GM23338 (cell line): ENCODE data around the gene IL24. TPM values are rescaled to one million over a fixed set of nuclear protein-coding genes. Genes with fewer than 3 reads are reported as not detected.

Experiments used
- ATAC-seq: fragments of 200-7000 bp; cut with Tn5 transposase; 3 replicates; pipeline ENCODE4 v1.9.1; 2020
- DNase-seq: peaks from one replicate; pipeline ENCODE4 v3.0.0-alpha.2; 2015; ENCODE audit warnings: low spot score
- H2AFZ ChIP-seq: fragments of 200-600 bp; sonication (generic); 2 replicates; pipeline ENCODE4 v1.8.0; 2016; ENCODE audit warnings: antibody characterized with exemption, mild to moderate bottlenecking, moderate library complexity
- H3F3A ChIP-seq: fragments of 200-600 bp; sonication (generic); replicated peaks from 2 replicates; pipeline ENCODE4 v1.8.0; 2017; ENCODE audit warnings: antibody characterized with exemption, mixed run types, low read depth
- H3K27ac ChIP-seq: fragments of 200-600 bp; sonication (generic); 2 replicates; pipeline ENCODE4 v1.6.1; 2016; ENCODE audit warnings: low read depth
- H3K27me3 ChIP-seq: fragments of 200-600 bp; sonication (generic); 2 replicates; pipeline ENCODE4 v1.8.0; 2016; ENCODE audit warnings: mild to moderate bottlenecking, mixed run types, moderate library complexity; ENCODE audit not compliant: insufficient read depth
- H3K36me3 ChIP-seq: fragments of 200-600 bp; sonication (generic); 2 replicates; pipeline ENCODE4 v1.8.0; 2016; ENCODE audit warnings: mild to moderate bottlenecking; ENCODE audit not compliant: insufficient read depth
- H3K4me1 ChIP-seq: fragments of 200-600 bp; sonication (generic); 2 replicates; pipeline ENCODE4 v1.8.0; 2016; ENCODE audit warnings: mild to moderate bottlenecking, moderate library complexity; ENCODE audit not compliant: insufficient read depth
- H3K4me2 ChIP-seq: fragments of 200-600 bp; sonication (generic); 2 replicates; pipeline ENCODE4 v1.7.1; 2017; ENCODE audit warnings: mixed run types
- H3K4me3 ChIP-seq: fragments of 200-600 bp; sonication (generic); 2 replicates; pipeline ENCODE4 v1.6.1; 2016; ENCODE audit warnings: mixed run types
- H3K79me2 ChIP-seq: fragments of 200-600 bp; sonication (generic); replicated peaks from 2 replicates; pipeline ENCODE4 v1.8.0; 2017; ENCODE audit warnings: mild to moderate bottlenecking; ENCODE audit not compliant: insufficient read depth
- H3K9me2 ChIP-seq: fragments of 200-600 bp; sonication (generic); 2 replicates; pipeline ENCODE4 v1.8.0; 2017; ENCODE audit not compliant: insufficient read depth
- H4K20me1 ChIP-seq: fragments of 200-600 bp; sonication (generic); replicated peaks from 2 replicates; pipeline ENCODE4 v1.8.0; 2017; ENCODE audit warnings: mild to moderate bottlenecking; ENCODE audit not compliant: insufficient read depth
- H3K27ac Mint-ChIP-seq: 2 replicates; pipeline ENCODE4 v1.8.0; 2020; ENCODE audit warnings: inconsistent platforms, mild to moderate bottlenecking, moderate library complexity, mixed read lengths
- H3K27me3 Mint-ChIP-seq: 3 replicates; pipeline ENCODE4 v1.8.0; 2022; ENCODE audit warnings: low read depth, mild to moderate bottlenecking, moderate library complexity, mixed read lengths, inconsistent platforms; ENCODE audit not compliant: insufficient read depth, poor library complexity
- H3K36me3 Mint-ChIP-seq: 3 replicates; pipeline ENCODE4 v1.8.0; 2021; ENCODE audit warnings: low read depth, mild to moderate bottlenecking, inconsistent platforms, moderate library complexity, mixed read lengths
- H3K4me1 Mint-ChIP-seq: 3 replicates; pipeline ENCODE4 v1.8.0; 2020; ENCODE audit warnings: mild to moderate bottlenecking, inconsistent platforms, mixed read lengths
- H3K4me3 Mint-ChIP-seq: 3 replicates; pipeline ENCODE4 v1.8.0; 2021; ENCODE audit warnings: moderate library complexity, mild to moderate bottlenecking, inconsistent platforms, mixed read lengths
- H3K9me3 Mint-ChIP-seq: 3 replicates; pipeline ENCODE4 v1.8.0; 2020; ENCODE audit warnings: moderate library complexity, mild to moderate bottlenecking, inconsistent platforms, mixed read lengths
- CTCF ChIP-seq, 2 experiments: fragments of 200-600 bp in 1 of 2; sonication (generic) in 1 of 2; conservative IDR thresholded peaks; 2 replicates each; pipeline versions ENCODE4 v1.5.1 to v1.6.1; 2016 to 2017; ENCODE audit warnings: antibody characterized with exemption in 2 of 2, low read depth in 2 of 2, mild to moderate bottlenecking in 2 of 2, moderate library complexity in 1 of 2
- ETS1 ChIP-seq: IDR thresholded peaks from 2 replicates; pipeline ENCODE4 v1.6.1; 2016; ENCODE audit warnings: antibody characterized with exemption
- EZH2phosphoT487 ChIP-seq: fragments of 200-600 bp; sonication (generic); IDR thresholded peaks from one replicate; pipeline ENCODE4 v1.8.1; 2018; ENCODE audit warnings: antibody characterized with exemption; ENCODE audit not compliant: unreplicated experiment
- NANOG ChIP-seq: IDR thresholded peaks from 2 replicates; pipeline ENCODE4 v1.6.1; 2016; ENCODE audit warnings: antibody characterized with exemption, borderline replicate concordance
- POLR2AphosphoS5 ChIP-seq: IDR thresholded peaks from 2 replicates; pipeline ENCODE4 v1.6.1; 2016; ENCODE audit warnings: antibody characterized with exemption, low read depth
- STAT1 ChIP-seq: IDR thresholded peaks from one replicate; pipeline ENCODE4 v1.6.1; 2016; ENCODE audit warnings: antibody characterized with exemption; ENCODE audit not compliant: unreplicated experiment
- ZNF331 ChIP-seq: fragments of 250-450 bp; sonication (Bioruptor Pico); IDR thresholded peaks from 2 replicates; pipeline ENCODE4 v1.5.0; 2020; ENCODE audit warnings: low read depth, mild to moderate bottlenecking, moderate library complexity
- ZNF462 ChIP-seq: fragments of 250-450 bp; sonication (Bioruptor Pico); IDR thresholded peaks from 2 replicates; pipeline ENCODE4 v1.5.0; 2020; ENCODE audit warnings: mild to moderate bottlenecking, moderate library complexity
- polyA plus RNA-seq: library from polyadenylated mRNA; unstranded; fragments of >200 nt; fragmentation: Nextera tagmentation; extraction: Ambion mirVana; gene quantifications from 2 replicates; pipeline ENCODE4 v1.2.1, GENCODE V29; 2016
- total RNA-seq: library from RNA; depleted of rRNA; stranded (reverse); fragments of >200 nt; shearing (Covaris generic); gene quantifications from 2 replicates; pipeline ENCODE4 v1.2.3, GENCODE V29; 2014

The IL24 gene
- total and polyA plus RNA-seq, 2 experiments from 2014 or later = not detected

- H3K9me3 Mint-ChIP-seq = no peaks in the 10 kb centered on the region
- no peak for ATAC-seq
- no peak overlapping the region for H3K27ac Mint-ChIP-seq
These were observed 1.1 kb downstream of the IL24 start for GRCh38 chr1:206898089-206898914.

GRCh38 chr1:206898915-206899431 lies 1.7 kb downstream of the IL24 start:
- H3K4me2 ChIP-seq = no peak overlapping the region
- Mint-ChIP-seq H3K27ac (no peak overlapping the region), H3K9me3 (no peaks in the 10 kb centered on the region), H3K4me1 (peaks cover 2% of the 10 kb centered on the region; the same call in 2 of the 3 replicates), H3K36me3 (no peaks in the 10 kb centered on the region), H3K4me3 (no peak overlapping the region), H3K27me3 (peaks cover 5% of the 10 kb centered on the region)
- 0 out of 2 replicates have a peak, but pooled peaks cover 6% of the 10 kb centered on the region for H3K9me2 ChIP-seq
- no peaks in the 10 kb centered on the region for H3F3A ChIP-seq
- H2AFZ ChIP-seq = no peak overlapping the region
- no peak overlapping the region for H3K27ac ChIP-seq
- H3K4me1 ChIP-seq = no peaks in the 10 kb centered on the region
- DNase-seq (no peak), ATAC-seq (no peak)
- no peaks in the 10 kb centered on the region for H3K79me2 ChIP-seq
- H3K4me3 ChIP-seq = no peak overlapping the region
- no peaks in the 10 kb centered on the region for H3K36me3 ChIP-seq
- H4K20me1 ChIP-seq = no peaks in the 10 kb centered on the region
- no peaks in the 10 kb centered on the region for H3K27me3 ChIP-seq
- no peak for TF ChIP-seq CTCF (conservative IDR thresholded peaks at IDR 0.05; ENCODE audit: low read depth in 2 of 2)
- no peak for TF ChIP-seq EZH2phosphoT487
- TF ChIP-seq ZNF462 (CRISPR knock-in tag) = no peak
- no peak for TF ChIP-seq POLR2AphosphoS5
- TF ChIP-seq NANOG = no peak
- TF ChIP-seq ETS1 = no peak
- TF ChIP-seq STAT1 = no peak

More at GRCh38 chr1:206898089-206898914, 1.1 kb downstream of the IL24 start:
- Histone ChIP-seq H3K36me3 (no peaks in the 10 kb centered on the region), H3F3A (no peaks in the 10 kb centered on the region), H3K27ac (no peak overlapping the region), H3K9me2 (0 out of 2 replicates have a peak, but pooled peaks cover 6% of the 10 kb centered on the region), H2AFZ (no peak overlapping the region), H3K4me1 (no peaks in the 10 kb centered on the region), H4K20me1 (no peaks in the 10 kb centered on the region), H3K79me2 (no peaks in the 10 kb centered on the region), H3K4me2 (no peak overlapping the region), H3K27me3 (no peaks in the 10 kb centered on the region), H3K4me3 (no peak overlapping the region)
- peaks cover 5% of the 10 kb centered on the region for H3K27me3 Mint-ChIP-seq
- H3K4me1 Mint-ChIP-seq = peaks cover 2% of the 10 kb centered on the region; the same call in 2 of the 3 replicates
- DNase-seq = no peak
- no peaks in the 10 kb centered on the region for H3K36me3 Mint-ChIP-seq
- no peak for TF ChIP-seq ZNF331 (CRISPR knock-in tag)
- no peak overlapping the region for H3K4me3 Mint-ChIP-seq
